ENCODE results near the gene UVSSA. TPM values are rescaled to one million over a fixed set of nuclear protein-coding genes. Genes with fewer than 3 reads are reported as not detected.
"Not testable (repeated sequence)": the region's sequence is repeated elsewhere in the genome, so short reads cannot be mapped to it uniquely, and the experiment has no call there.

The UVSSA gene
- total and polyA plus RNA-seq, 2 donors (not counting 1 experiment from before 2014, with no cell fraction given), result 34.6 to 40.5 TPM

DNA sequence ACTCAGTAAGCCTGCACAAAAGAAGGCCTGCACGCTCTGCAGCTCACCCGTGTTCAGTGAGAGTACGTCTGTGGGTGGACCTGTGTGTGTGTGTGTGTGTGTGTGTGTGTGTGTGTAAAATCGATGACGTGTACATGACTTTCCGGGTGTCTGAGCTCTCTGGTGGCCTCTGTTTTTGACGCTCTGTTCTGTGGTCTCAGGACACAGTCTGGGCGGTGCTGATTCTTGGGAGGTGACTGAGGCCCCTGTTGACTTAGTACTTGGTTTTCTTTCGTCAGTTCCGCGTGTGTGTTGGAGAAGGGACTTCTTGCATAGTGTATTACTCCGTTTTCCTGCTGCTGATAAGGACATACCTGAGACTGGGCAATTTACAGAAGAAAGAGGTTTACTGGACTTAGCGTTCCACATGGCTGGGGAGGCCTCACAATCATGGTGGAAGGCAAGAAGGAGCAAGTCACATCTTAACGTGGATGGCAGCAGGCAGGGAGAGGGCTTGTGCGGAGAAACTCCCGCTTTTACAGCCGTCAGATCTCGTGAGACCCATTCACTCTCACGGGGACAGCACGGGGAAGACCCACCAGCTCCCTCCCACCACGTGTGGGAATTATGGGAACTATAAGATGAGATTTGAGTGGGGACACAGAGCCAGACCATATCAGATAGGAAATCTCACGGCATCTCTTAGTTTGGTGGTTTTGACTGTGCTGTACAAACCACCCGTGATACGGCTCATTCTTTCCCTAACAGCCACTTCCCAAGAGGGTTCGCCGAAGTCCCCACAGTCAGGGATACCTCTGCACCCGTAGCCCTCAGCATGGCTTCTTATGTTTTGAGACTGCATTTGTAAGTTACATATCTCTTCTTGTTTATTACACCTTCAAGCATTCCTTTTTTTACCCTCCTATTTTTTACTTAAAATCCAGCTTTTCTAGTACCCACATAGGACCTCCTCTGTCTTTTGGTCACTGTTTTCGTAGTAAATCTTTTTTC, 24.5 kb downstream of the UVSSA start:
- no peak overlapping the region for H3K27ac Mint-ChIP-seq
- WGBS (ENCODE audit: insufficient coverage), result 95% methylated on average over 17 of the region's 28 CpGs
- TF ChIP-seq EZH2 (IDR thresholded peaks at IDR 0.05; ENCODE audit: borderline replicate concordance, insufficient read depth, low read depth, low read length, poor library complexity, severe bottlenecking), result no peak
- TF ChIP-seq, protein P1, sequence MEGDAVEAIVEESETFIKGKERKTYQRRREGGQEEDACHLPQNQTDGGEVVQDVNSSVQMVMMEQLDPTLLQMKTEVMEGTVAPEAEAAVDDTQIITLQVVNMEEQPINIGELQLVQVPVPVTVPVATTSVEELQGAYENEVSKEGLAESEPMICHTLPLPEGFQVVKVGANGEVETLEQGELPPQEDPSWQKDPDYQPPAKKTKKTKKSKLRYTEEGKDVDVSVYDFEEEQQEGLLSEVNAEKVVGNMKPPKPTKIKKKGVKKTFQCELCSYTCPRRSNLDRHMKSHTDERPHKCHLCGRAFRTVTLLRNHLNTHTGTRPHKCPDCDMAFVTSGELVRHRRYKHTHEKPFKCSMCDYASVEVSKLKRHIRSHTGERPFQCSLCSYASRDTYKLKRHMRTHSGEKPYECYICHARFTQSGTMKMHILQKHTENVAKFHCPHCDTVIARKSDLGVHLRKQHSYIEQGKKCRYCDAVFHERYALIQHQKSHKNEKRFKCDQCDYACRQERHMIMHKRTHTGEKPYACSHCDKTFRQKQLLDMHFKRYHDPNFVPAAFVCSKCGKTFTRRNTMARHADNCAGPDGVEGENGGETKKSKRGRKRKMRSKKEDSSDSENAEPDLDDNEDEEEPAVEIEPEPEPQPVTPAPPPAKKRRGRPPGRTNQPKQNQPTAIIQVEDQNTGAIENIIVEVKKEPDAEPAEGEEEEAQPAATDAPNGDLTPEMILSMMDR (IDR thresholded peaks at IDR 0.05), result no peak
- Histone ChIP-seq H3K4me3 (ENCODE audit: control extremely low read depth in 1 of 5, extremely low read depth in 1 of 5, insufficient read depth in 1 of 5, low read depth in 2 of 5, low read length in 4 of 5) (no peak overlapping the region), H2AFZ (ENCODE audit: insufficient read depth, low read depth, low read length, poor library complexity, severe bottlenecking) (no peak overlapping the region), H3K9me3 (ENCODE audit: control extremely low read depth in 1 of 3, control insufficient read depth in 2 of 3, insufficient read depth in 1 of 3, low read length in 2 of 3) (peaks cover 0 to 4% (median 0%) of the 10 kb centered on the region in 3 donors), H4K20me1 (ENCODE audit: control insufficient read depth, insufficient read depth, low read length, poor library complexity, severe bottlenecking) (no peaks in the 10 kb centered on the region), H3K79me2 (ENCODE audit: control insufficient read depth, insufficient read depth, low read length) (no peaks in the 10 kb centered on the region), H3K27me3 (replicated peaks in 1 of 4; ENCODE audit: control extremely low read depth in 1 of 4, control insufficient read depth in 3 of 4, insufficient read depth in 4 of 4, low read length in 3 of 4) (no peaks in the 10 kb centered on the region), H3K4me2 (replicated peaks; ENCODE audit: low read depth, low read length, poor library complexity, severe bottlenecking) (no peak overlapping the region), H3K4me1 (ENCODE audit: control insufficient read depth in 2 of 2, insufficient read depth in 2 of 2, low read length in 2 of 2) (no peaks in the 10 kb centered on the region), H3K36me3 (replicated peaks in 1 of 2; ENCODE audit: control extremely low read depth in 1 of 2, control insufficient read depth in 1 of 2, extremely low read depth in 1 of 2, insufficient read depth in 2 of 2, low read length in 1 of 2) (peaks cover 0 to 12% of the 10 kb centered on the region in 2 experiments), H3K9ac (ENCODE audit: low read length) (no peak overlapping the region), H3K27ac (ENCODE audit: low read length in 2 of 2) (no peak overlapping the region)
- H3K27me3 Mint-ChIP-seq, result no peaks in the 10 kb centered on the region
- H3K9me3 Mint-ChIP-seq (ENCODE audit: insufficient read depth), result no peaks in the 10 kb centered on the region
- DNase-seq (no peak), ATAC-seq (ENCODE audit: low read depth) (no peak)
- intact Hi-C loops (cut with micrococcal nuclease), result no loop called here
- POLR2A ChIA-PET, result no interaction called here
- no peak overlapping the region for H3K4me3 Mint-ChIP-seq
- CTCF ChIA-PET, result no interaction called here
- H3K4me1 Mint-ChIP-seq, result no peaks in the 10 kb centered on the region

DNA sequence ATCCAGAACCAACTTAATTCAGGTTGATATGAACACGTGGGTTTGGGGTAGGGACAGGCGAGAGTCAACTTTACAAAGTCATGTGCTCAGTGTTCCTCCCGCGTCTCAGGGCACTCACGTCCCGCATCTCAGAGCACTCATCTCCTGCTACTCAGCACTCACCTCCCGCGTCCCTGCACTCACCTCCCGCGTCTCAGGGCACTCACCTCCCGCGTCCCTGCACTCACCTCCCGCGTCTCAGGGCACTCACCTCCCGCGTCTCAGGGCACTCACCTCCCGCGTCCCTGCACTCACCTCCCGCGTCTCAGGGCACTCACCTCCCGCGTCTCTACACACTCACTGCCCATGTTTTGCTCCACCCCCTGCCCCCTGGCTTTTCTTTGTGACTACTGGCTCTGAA, 25.6 kb downstream of the UVSSA start:
- POLR2A ChIA-PET; H3K4me1 ChIP-seq (ENCODE audit: control insufficient read depth in 2 of 2, insufficient read depth in 2 of 2, low read length in 2 of 2); DNase-seq; H3K9me3 ChIP-seq (ENCODE audit: control extremely low read depth in 1 of 3, control insufficient read depth in 2 of 3, insufficient read depth in 1 of 3, low read length in 2 of 3); H4K20me1 ChIP-seq (ENCODE audit: control insufficient read depth, insufficient read depth, low read length, poor library complexity, severe bottlenecking); H3K27me3 ChIP-seq (replicated peaks in 1 of 4; ENCODE audit: control extremely low read depth in 1 of 4, control insufficient read depth in 3 of 4, insufficient read depth in 4 of 4, low read length in 3 of 4); H3K27me3 Mint-ChIP-seq; H3K9ac ChIP-seq (ENCODE audit: low read length); H3K27ac Mint-ChIP-seq; H2AFZ ChIP-seq (ENCODE audit: insufficient read depth, low read depth, low read length, poor library complexity, severe bottlenecking); H3K4me3 ChIP-seq (ENCODE audit: control extremely low read depth in 1 of 5, extremely low read depth in 1 of 5, insufficient read depth in 1 of 5, low read depth in 2 of 5, low read length in 4 of 5); H3K9me3 Mint-ChIP-seq (ENCODE audit: insufficient read depth); ATAC-seq (ENCODE audit: low read depth); CTCF ChIA-PET; H3K4me2 ChIP-seq (replicated peaks; ENCODE audit: low read depth, low read length, poor library complexity, severe bottlenecking); H3K4me3 Mint-ChIP-seq; H3K4me1 Mint-ChIP-seq; H3K79me2 ChIP-seq (ENCODE audit: control insufficient read depth, insufficient read depth, low read length); H3K27ac ChIP-seq (ENCODE audit: low read length in 2 of 2); intact Hi-C loops (cut with micrococcal nuclease): not testable (repeated sequence)
- peaks cover 0 to 11% of the 10 kb centered on the region in 2 experiments for H3K36me3 ChIP-seq (replicated peaks in 1 of 2; ENCODE audit: control extremely low read depth in 1 of 2, control insufficient read depth in 1 of 2, extremely low read depth in 1 of 2, insufficient read depth in 2 of 2, low read length in 1 of 2)
- 87% methylated on average over 9 of the region's 22 CpGs for WGBS (ENCODE audit: insufficient coverage)

Data from B cell (primary cell).